Renal cortex interstitium (tissue), 15 donors: ENCODE data around the gene KRT80. TPM values are rescaled to one million over a fixed set of nuclear protein-coding genes. Genes with fewer than 3 reads are reported as not detected.
"Not testable (repeated sequence)": the region's sequence is repeated elsewhere in the genome, so short reads cannot be mapped to it uniquely, and the experiment has no call there.

ENCODE experiments used
- DNase-seq, 11 donors: peaks; one replicate each; pipeline ENCODE4 v3.0.0-alpha.2; 2013; ENCODE audit warnings: low read depth in 9 of 11, low spot score in 4 of 11; ENCODE audit errors: extremely low read depth in 1 of 11
- long read RNA-seq, 16 experiments: transcript quantifications; one replicate each; lab custom pipeline, GENCODE V29; 2026
- polyA plus RNA-seq, 3 donors: library from polyadenylated mRNA; unstranded; fragments of 120-200 nt; gene quantifications; one replicate each; pipeline ENCODE4 v1.2.1, GENCODE V29; 2013; ENCODE audit not compliant: insufficient read length in 3 of 3

KRT80 gene
- polyA plus RNA-seq: 1 to 10 TPM in 1 of 3 donors, under 1 TPM in 2; 0.52 to 1.8 (median 0.87) TPM
- long read RNA-seq, donor 1, partial matches to known transcripts: 0 of 1 reads
- long read RNA-seq, donor 1, other reads (novel, unspliced or antisense): 0 of 1 reads
- long read RNA-seq, donor 2, partial matches to known transcripts: 8 of 8 reads
- long read RNA-seq, donor 2, other reads (novel, unspliced or antisense): 0 of 8 reads
- long read RNA-seq, donor 3, partial matches to known transcripts: 62 of 86 reads
- long read RNA-seq, donor 3, other reads (novel, unspliced or antisense): 24 of 86 reads
- long read RNA-seq, donor 4: 0 reads
- long read RNA-seq, donor 5: 0 reads
- long read RNA-seq, donor 6, partial matches to known transcripts: 8 of 8 reads
- long read RNA-seq, donor 6, other reads (novel, unspliced or antisense): 0 of 8 reads
- long read RNA-seq, donor 7, partial matches to known transcripts: 22 of 28 reads
- long read RNA-seq, donor 7, other reads (novel, unspliced or antisense): 6 of 28 reads
- long read RNA-seq, donor 8, partial matches to known transcripts: 118 of 118 reads
- long read RNA-seq, donor 8, other reads (novel, unspliced or antisense): 0 of 118 reads
- long read RNA-seq, donor 9, partial matches to known transcripts: 20 of 33 reads
- long read RNA-seq, donor 9, other reads (novel, unspliced or antisense): 13 of 33 reads
- long read RNA-seq, donor 10, partial matches to known transcripts: 65 of 75 reads
- long read RNA-seq, donor 10, other reads (novel, unspliced or antisense): 10 of 75 reads
- long read RNA-seq, donor 11, partial matches to known transcripts: 15 of 15 reads
- long read RNA-seq, donor 11, other reads (novel, unspliced or antisense): 0 of 15 reads
- long read RNA-seq, donor 12, partial matches to known transcripts: 38 of 54 reads
- long read RNA-seq, donor 12, other reads (novel, unspliced or antisense): 16 of 54 reads
- long read RNA-seq, donor 13: 0 reads
- long read RNA-seq, donor 14, partial matches to known transcripts: 23 of 34 reads
- long read RNA-seq, donor 14, other reads (novel, unspliced or antisense): 11 of 34 reads
- long read RNA-seq, donor 15: 0 reads
- long read RNA-seq, donor 16, partial matches to known transcripts: 262 of 263 reads
- long read RNA-seq, donor 16, other reads (novel, unspliced or antisense): 0 of 263 reads

DNA sequence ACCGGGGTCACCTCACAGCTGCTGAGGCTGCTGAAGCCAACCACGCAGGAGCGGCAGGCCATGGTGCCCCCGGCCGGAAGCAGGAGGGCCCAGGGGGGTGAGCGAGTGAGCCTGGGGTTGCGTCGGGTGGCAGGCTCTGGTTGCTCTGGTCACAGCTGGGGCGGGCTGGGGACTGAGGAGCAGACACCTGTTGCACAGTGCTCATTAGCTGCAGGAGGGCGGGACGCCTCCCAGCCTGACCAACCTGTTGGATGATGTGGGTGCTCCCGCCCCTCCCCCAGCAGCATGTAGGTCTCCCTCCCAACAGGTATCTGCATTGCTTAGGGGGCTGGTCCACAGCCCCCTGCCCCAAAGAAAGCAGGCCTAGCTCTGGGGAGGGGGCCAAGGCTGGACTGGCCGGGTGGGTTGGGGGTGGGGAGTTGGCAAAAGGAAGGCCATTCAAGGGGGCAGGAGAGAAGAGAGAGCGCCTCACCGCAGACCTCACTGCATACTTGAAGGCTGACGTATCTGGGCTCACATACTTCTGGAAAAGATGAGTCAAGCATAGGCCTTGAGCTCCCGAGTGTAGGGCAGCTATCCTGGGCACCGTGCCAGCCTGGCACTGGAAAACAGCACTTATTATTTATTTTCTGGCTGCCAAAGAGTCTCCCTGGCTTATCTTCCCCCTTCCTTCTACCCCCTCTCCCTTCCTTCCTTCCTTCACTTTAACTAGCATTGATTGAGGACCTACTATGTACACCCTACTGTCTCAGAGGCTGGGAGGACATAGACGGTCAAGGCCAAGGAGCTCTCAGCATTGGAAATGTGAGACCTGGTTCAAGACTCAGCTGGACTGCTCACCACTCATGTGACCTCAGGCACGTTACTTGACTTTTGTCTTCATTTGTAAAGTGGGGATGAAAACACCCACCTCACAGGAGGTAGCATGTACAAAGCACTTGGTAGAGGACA is at the start of gene KRT80:
Gene KRT80 (minus strand): TSS at position 174 of the 951 bp plus-strand sequence. CDS start 112 bp downstream, at position 62.
- peak in 4 of 11 donors; percentile 39 to 67 (median 60) for DNase-seq

GRCh38 chr12:52241205-52241842 is 49.5 kb upstream of the KRT80 start:
- no peak for DNase-seq

DNA sequence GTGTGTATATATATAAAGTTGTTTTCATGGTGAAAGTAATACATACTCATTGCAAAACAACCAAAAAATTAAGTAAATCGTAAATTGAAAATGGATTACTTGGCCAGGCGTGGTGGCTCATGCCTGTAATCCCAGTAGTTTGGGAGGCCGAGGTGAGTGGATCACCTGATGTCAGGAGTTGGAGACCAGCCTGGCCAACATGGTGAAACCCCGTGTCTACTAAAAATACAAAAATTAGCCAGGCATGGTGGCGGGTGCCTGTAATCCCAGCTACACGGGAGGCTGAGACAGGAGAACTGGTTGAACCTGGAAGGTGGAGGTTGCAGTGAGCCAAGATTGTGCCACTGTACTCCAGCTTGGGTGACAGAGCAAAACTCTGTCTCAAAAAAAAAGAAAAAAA is 48.4 kb upstream of the KRT80 start:
- not testable (repeated sequence) for DNase-seq

- no peak for DNase-seq
Measured at GRCh38 chr12:52239767-52240166, 48.0 kb upstream of the KRT80 start.

DNA sequence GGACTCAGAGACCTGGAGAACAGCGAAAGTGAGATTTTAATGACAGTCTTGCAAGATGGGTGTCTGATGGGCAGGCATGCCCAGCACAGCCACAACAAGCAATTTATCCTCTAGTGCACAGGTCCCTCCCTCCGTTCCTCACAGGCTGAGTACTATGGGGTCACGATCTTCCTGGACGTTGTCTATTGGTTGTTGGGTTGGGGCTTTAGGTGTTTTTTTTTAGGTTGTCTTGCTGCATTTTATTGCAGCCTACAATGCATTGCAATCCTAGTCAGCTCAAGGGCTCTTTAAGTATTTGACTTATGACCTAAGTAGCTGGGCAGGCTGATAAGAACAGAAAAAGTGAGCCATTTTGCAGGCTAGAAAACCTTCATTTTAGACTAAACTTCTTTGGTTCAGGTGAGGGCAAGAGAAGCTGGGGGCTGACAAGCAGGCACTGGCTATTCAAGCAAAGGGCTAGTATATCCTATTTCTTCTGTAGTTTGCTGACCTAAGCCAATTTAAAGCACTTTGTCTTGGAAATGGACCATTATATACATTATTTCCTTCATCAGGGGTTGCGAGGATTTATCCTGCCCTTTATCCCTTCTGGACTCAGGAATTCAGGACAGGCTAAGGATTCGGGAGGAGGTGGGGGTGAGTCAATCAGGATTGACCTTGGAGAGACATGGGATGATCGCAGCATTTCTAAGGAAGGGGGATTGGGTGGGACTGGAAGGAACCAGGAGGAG is 47.3 kb upstream of the KRT80 start:
- DNase-seq: no peak

GRCh38 chr12:52238207-52238840 is 46.5 kb upstream of the KRT80 start:
- DNase-seq: no peak

DNA sequence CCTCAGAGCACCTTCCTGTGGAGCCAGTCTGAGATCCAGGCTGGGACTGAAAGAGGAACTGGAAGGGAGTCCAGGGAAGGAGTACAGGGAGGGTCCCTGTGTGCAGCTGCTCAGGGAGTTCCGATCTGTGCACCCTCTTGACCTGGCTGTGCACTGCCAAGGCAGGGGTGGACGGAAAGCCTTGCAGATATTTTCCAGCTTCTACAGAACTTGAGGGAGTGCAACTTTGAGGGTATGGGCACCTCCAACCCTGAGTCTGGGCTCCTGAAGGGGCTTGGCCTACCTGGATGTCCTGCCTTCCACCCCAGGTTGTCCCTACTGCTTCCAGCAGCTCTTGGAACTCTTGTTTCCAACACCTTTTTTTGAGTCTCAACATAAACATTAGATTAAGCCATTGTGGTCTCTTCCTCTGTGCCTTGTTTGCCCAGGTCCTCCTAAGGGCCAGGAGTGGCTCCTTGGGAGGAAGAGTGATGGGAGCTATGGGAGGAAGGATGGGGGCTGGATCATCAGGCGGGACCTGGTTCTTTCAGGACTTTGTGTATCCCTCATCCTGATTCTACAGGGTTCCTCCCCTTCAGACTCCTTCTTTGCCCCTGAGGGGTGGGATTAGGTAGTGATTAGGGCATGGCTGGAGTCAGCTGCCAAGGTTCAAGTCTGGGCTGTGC is 44.7 kb upstream of the KRT80 start:
- DNase-seq: no peak

DNA sequence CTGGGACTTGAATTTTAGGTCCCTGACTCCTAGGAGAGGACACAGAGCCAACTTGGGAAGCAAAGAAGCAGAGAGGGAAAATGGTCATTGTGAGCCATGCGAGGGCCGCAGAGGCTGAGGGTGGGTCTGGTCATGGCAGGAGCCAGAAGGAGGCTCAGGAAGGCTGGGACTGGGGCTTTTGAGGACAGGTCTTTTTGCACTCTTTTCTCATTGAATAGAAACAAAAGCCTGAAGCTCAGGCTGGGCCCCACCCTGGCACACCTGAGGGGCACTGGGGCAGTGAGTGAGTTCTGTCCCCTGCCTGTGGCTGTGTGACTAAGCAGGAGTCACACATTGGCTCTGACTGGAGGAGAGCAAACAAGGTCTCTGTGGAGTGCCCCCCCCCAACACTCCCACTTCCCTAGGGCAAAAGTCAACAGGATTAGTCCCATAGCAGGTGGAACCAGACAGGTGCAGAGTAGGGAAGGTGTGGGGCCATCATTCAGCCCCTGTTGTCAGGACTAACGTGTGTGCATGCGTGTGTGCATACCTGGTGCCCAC is 44.1 kb upstream of the KRT80 start:
- no peak for DNase-seq

GRCh38 chr12:52235001-52235764 is 43.4 kb upstream of the KRT80 start:
- DNase-seq: no peak

DNA sequence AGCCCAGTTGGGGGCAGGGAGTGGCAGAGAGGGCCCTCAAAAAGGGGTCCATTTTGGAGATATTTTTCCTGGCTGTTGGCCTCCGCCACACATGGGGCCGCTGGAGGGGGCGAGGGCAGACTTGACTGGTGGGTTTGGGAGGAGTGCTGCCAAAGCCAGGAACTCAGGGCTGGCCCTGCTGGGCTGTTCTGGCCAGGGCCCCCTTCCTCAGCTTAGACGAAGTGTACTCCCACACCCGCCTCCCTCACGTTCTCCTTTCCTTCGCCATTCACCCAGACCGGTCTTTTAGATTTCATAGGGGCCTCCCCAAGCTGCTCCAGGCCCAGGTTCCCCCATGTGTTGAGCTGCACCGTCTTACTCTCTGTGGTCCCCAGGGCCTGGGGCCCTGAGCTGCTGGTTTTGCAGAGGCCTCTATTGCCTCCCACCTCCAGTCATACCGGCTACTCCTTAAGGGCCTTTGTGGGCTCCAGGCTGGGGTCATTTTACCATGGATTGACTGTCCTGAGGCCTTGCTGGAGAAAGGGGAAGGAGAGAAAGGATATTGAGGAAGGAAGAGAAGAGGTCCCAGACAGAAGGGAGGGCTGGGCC is 42.5 kb upstream of the KRT80 start:
- no peak for DNase-seq

GRCh38 chr12:52233462-52234207 is 41.8 kb upstream of the KRT80 start:
- no peak for DNase-seq

DNA sequence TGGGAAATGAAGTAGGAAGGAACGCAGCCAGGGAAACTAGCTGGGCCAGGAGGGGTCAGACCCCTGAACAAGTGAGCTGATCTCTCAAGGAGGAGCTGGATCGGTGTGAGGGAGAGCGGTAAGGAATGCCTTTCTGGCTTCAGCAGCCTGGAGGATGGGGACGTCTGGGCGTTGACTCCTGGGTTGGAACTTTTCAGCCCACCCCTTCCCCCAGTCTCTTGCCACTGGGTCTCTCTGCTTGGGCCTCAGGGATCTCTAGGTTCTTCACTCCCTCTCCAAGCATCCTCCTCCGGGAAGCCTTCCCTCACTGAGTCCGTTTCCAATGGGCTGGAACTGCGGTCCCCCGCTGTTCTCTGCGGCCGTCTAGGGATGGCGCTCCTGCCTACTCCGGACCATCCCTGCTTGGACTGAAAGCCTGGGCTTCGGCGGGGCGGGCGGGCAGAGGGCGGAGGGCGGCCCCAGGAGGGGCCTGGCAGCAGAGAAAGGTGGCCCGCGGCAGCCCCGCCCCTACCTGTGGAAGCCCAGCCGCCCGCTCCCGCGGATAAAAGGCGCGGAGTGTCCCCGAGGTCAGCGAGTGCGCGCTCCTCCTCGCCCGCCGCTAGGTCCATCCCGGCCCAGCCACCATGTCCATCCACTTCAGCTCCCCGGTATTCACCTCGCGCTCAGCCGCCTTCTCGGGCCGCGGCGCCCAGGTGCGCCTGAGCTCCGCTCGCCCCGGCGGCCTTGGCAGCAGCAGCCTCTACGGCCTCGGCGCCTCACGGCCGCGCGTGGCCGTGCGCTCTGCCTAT is 41.1 kb upstream of the KRT80 start, which contains the start of gene KRT7:
Gene KRT7 (plus strand): TSS at position 570 of the 788 bp plus-strand sequence. CDS start 54 bp downstream, at position 624.
- no peak for DNase-seq

DNA sequence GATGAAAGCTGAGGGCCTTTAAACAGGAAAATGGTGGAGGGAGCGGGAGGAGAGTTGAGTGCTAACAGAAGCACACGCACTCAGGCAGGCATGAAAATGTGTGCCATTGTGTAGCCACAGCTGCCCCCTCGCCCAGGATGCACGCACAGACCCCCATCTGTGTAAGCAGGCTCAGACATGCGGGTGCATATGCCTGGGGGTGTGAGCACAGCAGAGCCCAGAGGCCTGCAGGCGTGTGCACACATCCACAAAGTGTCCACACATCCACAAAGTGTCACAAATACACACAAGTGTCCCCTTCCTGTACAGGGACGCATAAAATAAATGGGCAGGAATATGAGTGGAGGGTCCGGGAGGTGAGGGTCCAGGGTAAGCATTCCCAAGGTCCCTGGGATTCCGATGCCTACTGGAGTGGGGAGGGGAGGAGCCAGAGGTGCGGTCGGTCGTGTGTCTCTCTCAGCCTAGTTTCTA is 40.4 kb upstream of the KRT80 start:
- DNase-seq: no peak
